ENCODE results near the gene SOX6. TPM values are rescaled to one million over a fixed set of nuclear protein-coding genes. Genes with fewer than 3 reads are reported as not detected.

SOX6 gene
- total RNA-seq, 2 experiments from 2014 or later, result 0.20 TPM; not detected in 1

GRCh38 chr11:16313846-16314245 is 42.5 kb downstream of the SOX6 start:
- no peak for ATAC-seq (ENCODE audit: poor library complexity)
- DNase-seq, result no peak
- Histone ChIP-seq H3K4me3 (ENCODE audit: low read length) (no peak overlapping the region), H3K27me3 (ENCODE audit: control insufficient read depth in 1 of 2, insufficient read depth in 2 of 2, low read length in 2 of 2) (no peaks in the 10 kb centered on the region), H3K4me1 (ENCODE audit: insufficient read depth, low read length) (no peaks in the 10 kb centered on the region), H3K9me3 (ENCODE audit: control insufficient read depth in 1 of 2, insufficient read depth in 1 of 2, low read length in 2 of 2) (no peaks in the 10 kb centered on the region), H3K27ac (ENCODE audit: low read depth in 1 of 2, low read length in 2 of 2) (no peak overlapping the region), H3K36me3 (ENCODE audit: insufficient read depth, low read length) (no peaks in the 10 kb centered on the region)
- Mint-ChIP-seq H3K4me3 (no peak overlapping the region), H3K36me3 (ENCODE audit: low read depth) (no peaks in the 10 kb centered on the region), H3K27ac (no peak overlapping the region), H3K9me3 (no peaks in the 10 kb centered on the region), H3K27me3 (no peaks in the 10 kb centered on the region), H3K4me1 (ENCODE audit: low read depth) (no peaks in the 10 kb centered on the region)
- intact Hi-C loops (cut with DNase I, micrococcal nuclease), result no loop called here
- ChIA-PET CTCF (no interaction called here), POLR2A (no interaction called here)
- TF ChIP-seq CTCF (IDR thresholded peaks at IDR 0.05), result no peak

- H3K4me3 Mint-ChIP-seq, result no peak overlapping the region
- no peak overlapping the region for H3K27ac ChIP-seq (ENCODE audit: low read depth in 1 of 2, low read length in 2 of 2)
- POLR2A ChIA-PET, result no interaction called here
- TF ChIP-seq CTCF (IDR thresholded peaks at IDR 0.05), result no peak
- no peak overlapping the region for H3K27ac Mint-ChIP-seq
- H3K4me3 ChIP-seq (ENCODE audit: low read length), result no peak overlapping the region
- no peaks in the 10 kb centered on the region for H3K4me1 ChIP-seq (ENCODE audit: insufficient read depth, low read length)
- no peaks in the 10 kb centered on the region for H3K4me1 Mint-ChIP-seq (ENCODE audit: low read depth)
- no peaks in the 10 kb centered on the region for H3K36me3 ChIP-seq (ENCODE audit: insufficient read depth, low read length)
- intact Hi-C loops (cut with DNase I, micrococcal nuclease), result no loop called here
- no peaks in the 10 kb centered on the region for H3K27me3 Mint-ChIP-seq
- H3K9me3 Mint-ChIP-seq, result no peaks in the 10 kb centered on the region
- DNase-seq (no peak), ATAC-seq (ENCODE audit: poor library complexity) (no peak)
- H3K36me3 Mint-ChIP-seq (ENCODE audit: low read depth), result no peaks in the 10 kb centered on the region
- no peaks in the 10 kb centered on the region for H3K27me3 ChIP-seq (ENCODE audit: control insufficient read depth in 1 of 2, insufficient read depth in 2 of 2, low read length in 2 of 2)
- no peaks in the 10 kb centered on the region for H3K9me3 ChIP-seq (ENCODE audit: control insufficient read depth in 1 of 2, insufficient read depth in 1 of 2, low read length in 2 of 2)
- CTCF ChIA-PET, result no interaction called here
These were observed 44.0 kb downstream of the SOX6 start for GRCh38 chr11:16312233-16312765.

- no peak overlapping the region for H3K27ac Mint-ChIP-seq
- no peak overlapping the region for H3K4me3 Mint-ChIP-seq
- DNase-seq (no peak), ATAC-seq (ENCODE audit: poor library complexity) (no peak)
- H3K4me1 ChIP-seq (ENCODE audit: insufficient read depth, low read length), result no peaks in the 10 kb centered on the region
- TF ChIP-seq CTCF (IDR thresholded peaks at IDR 0.05), result no peak
- no peaks in the 10 kb centered on the region for H3K36me3 ChIP-seq (ENCODE audit: insufficient read depth, low read length)
- no peak overlapping the region for H3K27ac ChIP-seq (ENCODE audit: low read depth in 1 of 2, low read length in 2 of 2)
- no peaks in the 10 kb centered on the region for H3K27me3 Mint-ChIP-seq
- H3K27me3 ChIP-seq (ENCODE audit: control insufficient read depth in 1 of 2, insufficient read depth in 2 of 2, low read length in 2 of 2), result no peaks in the 10 kb centered on the region
- POLR2A ChIA-PET, result no interaction called here
- H3K4me1 Mint-ChIP-seq (ENCODE audit: low read depth), result no peaks in the 10 kb centered on the region
- CTCF ChIA-PET, result no interaction called here
- no peaks in the 10 kb centered on the region for H3K9me3 Mint-ChIP-seq
- H3K9me3 ChIP-seq (ENCODE audit: control insufficient read depth in 1 of 2, insufficient read depth in 1 of 2, low read length in 2 of 2), result no peaks in the 10 kb centered on the region
- H3K36me3 Mint-ChIP-seq (ENCODE audit: low read depth), result no peaks in the 10 kb centered on the region
- H3K4me3 ChIP-seq (ENCODE audit: low read length), result no peak overlapping the region
- intact Hi-C loops (cut with DNase I, micrococcal nuclease), result no loop called here
These were observed 44.5 kb downstream of the SOX6 start for GRCh38 chr11:16311831-16312230.
